ENCODE data around the gene TRIM54. TPM values are rescaled to one million over a fixed set of nuclear protein-coding genes. Genes with fewer than 3 reads are reported as not detected.

Gene TRIM54
- total and polyA plus RNA-seq, 2 donors (not counting 3 experiments of a cell fraction or from before 2014, with no cell fraction given) = 0.51 to 1.7 TPM

- POLR2A ChIA-PET = no interaction called here
- BruUV-seq (replicated peaks) = TSS peak; percentile 78
Measured at GRCh38 chr2:27243391-27244130, 38.7 kb upstream of the TRIM54 start.

More at GRCh38 chr2:27243391-27244130, 38.7 kb upstream of the TRIM54 start:
- no peak for FAIRE-seq
- Histone ChIP-seq H3K9me3 (replicated peaks; ENCODE audit: control insufficient read depth, insufficient read depth, low read length) (no peaks in the 10 kb centered on the region), H3K36me3 (ENCODE audit: control insufficient read depth in 2 of 2, extremely low read depth in 1 of 2, insufficient read depth in 2 of 2, low read length in 2 of 2) (peaks cover 26 to 53% of the 10 kb centered on the region in 2 experiments), H3K27me3 (ENCODE audit: control insufficient read depth in 2 of 2, insufficient read depth in 2 of 2, low read length in 2 of 2) (no peaks in the 10 kb centered on the region), H3K4me2 (ENCODE audit: insufficient read depth, low read length) (no peak overlapping the region), H3K79me2 (ENCODE audit: control insufficient read depth, insufficient read depth, low read length) (no peaks in the 10 kb centered on the region), H3K9me1 (replicated peaks; ENCODE audit: control insufficient read depth, extremely low read depth, insufficient read depth, low read length) (no peaks in the 10 kb centered on the region), H4K20me1 (replicated peaks; ENCODE audit: control insufficient read depth, extremely low read depth, insufficient read depth, low read length) (no peaks in the 10 kb centered on the region), H3K4me1 (ENCODE audit: control insufficient read depth, extremely low read depth, insufficient read depth, low read length) (no peaks in the 10 kb centered on the region), H3K4me3 (replicated peaks in 1 of 3; ENCODE audit: insufficient read depth in 1 of 3, low read depth in 1 of 3, low read length in 3 of 3) (no peak overlapping the region), H3K9ac (replicated peaks; ENCODE audit: extremely low read depth, insufficient read depth, low read length) (no peak overlapping the region), H2AFZ (ENCODE audit: low read depth, low read length) (no peak overlapping the region), H3K27ac (ENCODE audit: insufficient read depth, low read depth, low read length) (no peak overlapping the region)
- intact Hi-C loops (cut with micrococcal nuclease) (no loop called here), dilution Hi-C loops (cut with MboI; ENCODE audit: extremely low pct_ligation_motif_present, low sequenced_read_pairs) (no loop called here)
- CTCF ChIA-PET = no interaction called here
- no peak for TF ChIP-seq POLR2AphosphoS5 (IDR thresholded peaks at IDR 0.05; ENCODE audit: insufficient read depth, low read depth, low read length)
- TF ChIP-seq GATA2 (IDR thresholded peaks at IDR 0.05; ENCODE audit: insufficient read depth, insufficient read length, low read depth, low read length) = no peak
- TF ChIP-seq FOS (IDR thresholded peaks at IDR 0.05; ENCODE audit: borderline replicate concordance, insufficient read depth, low read length) = no peak
- TF ChIP-seq CTCF (IDR thresholded peaks at IDR 0.05; ENCODE audit: extremely low read depth in 1 of 2, insufficient read depth in 1 of 2, low read depth in 1 of 2, low read length in 2 of 2) = no peak
- no peak for TF ChIP-seq MYC (IDR thresholded peaks at IDR 0.05; ENCODE audit: low read depth, low read length)
- no peak for DNase-seq (ENCODE audit: low read depth, low spot score)
